ENCODE data around the gene SLC25A34.

Gene SLC25A34

DNA sequence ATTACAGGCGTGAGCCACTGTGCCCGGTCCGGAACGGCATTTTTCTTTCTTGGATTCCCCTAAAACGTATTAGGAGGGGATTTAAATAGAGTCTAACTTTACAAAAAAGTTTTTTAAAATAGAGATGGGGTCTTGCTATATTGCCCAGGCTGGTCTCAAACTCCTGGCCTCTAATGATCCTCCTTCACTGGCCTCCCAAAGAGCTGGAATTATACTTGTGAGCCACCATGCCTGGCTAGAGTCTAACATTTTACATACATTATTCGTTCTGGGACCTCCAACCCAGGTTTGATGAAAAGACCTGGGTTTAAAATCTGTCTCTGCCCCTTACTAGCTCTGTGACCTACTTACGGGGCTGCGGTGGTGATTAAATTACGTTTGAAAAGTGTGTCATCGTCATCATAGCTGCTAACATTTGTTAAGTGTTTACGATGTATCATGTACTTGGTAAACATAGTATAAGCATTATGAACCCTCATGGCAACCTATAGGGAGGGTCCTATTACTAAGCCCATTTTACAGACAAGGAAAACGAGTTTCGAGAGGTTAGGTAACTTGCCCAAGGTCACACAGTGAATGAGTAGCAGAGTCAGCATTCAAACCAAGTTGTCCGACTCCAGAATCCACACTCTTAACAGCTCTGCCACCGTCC is 27.4 kb upstream of the SLC25A34 start:
- no peak overlapping the region for H3K4me3 ChIP-seq (ENCODE audit: severe bottlenecking)
- ATAC-seq (ENCODE audit: low read depth) (no peak), DNase-seq (ENCODE audit: low spot score) (no peak)
- H3K27me3 ChIP-seq (ENCODE audit: insufficient read depth, poor library complexity, severe bottlenecking), result no peaks in the 10 kb centered on the region
- H3K27ac ChIP-seq (ENCODE audit: poor library complexity, severe bottlenecking), result no peak overlapping the region
- H3K4me1 ChIP-seq (ENCODE audit: insufficient read depth, poor library complexity, severe bottlenecking), result peaks cover under 1% of the 10 kb centered on the region
- TF ChIP-seq CTCF (IDR thresholded peaks at IDR 0.05; ENCODE audit: poor library complexity, severe bottlenecking), result no peak
- H3K9me3 ChIP-seq (ENCODE audit: severe bottlenecking), result no peaks in the 10 kb centered on the region
- H3K36me3 ChIP-seq (ENCODE audit: low read depth), result peaks cover 6% of the 10 kb centered on the region; the same call in 1 of the 2 replicates

DNA sequence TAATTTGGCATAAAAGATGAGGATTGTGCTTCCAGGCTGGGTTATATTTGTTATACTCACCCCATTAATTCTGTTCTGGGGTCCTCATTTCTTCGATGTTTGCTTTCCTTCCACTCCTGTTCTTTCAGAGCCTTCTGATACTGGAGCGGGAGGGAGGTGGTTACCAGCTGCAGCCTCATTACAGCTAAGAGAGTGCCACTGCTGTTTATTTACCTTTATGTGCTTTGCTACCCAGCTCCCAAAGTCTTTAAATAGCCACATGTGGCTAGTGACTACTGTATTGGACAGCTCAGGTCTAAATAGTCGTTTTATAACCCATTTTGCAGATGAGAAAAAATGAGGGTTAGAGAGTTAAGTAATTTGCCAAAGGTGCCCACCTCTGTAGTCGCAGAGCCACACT is 26.8 kb upstream of the SLC25A34 start:
- no peaks in the 10 kb centered on the region for H3K4me1 ChIP-seq (ENCODE audit: insufficient read depth, poor library complexity, severe bottlenecking)
- no peak for ATAC-seq (ENCODE audit: low read depth)
- H3K36me3 ChIP-seq (ENCODE audit: low read depth), result peaks cover 6% of the 10 kb centered on the region; the same call in 1 of the 2 replicates
- no peaks in the 10 kb centered on the region for H3K9me3 ChIP-seq (ENCODE audit: severe bottlenecking)
- no peak overlapping the region for H3K27ac ChIP-seq (ENCODE audit: poor library complexity, severe bottlenecking)
- no peak for TF ChIP-seq CTCF (IDR thresholded peaks at IDR 0.05; ENCODE audit: poor library complexity, severe bottlenecking)
- H3K4me3 ChIP-seq (ENCODE audit: severe bottlenecking), result no peak overlapping the region
- no peak for DNase-seq (ENCODE audit: low spot score)
- no peaks in the 10 kb centered on the region for H3K27me3 ChIP-seq (ENCODE audit: insufficient read depth, poor library complexity, severe bottlenecking)

- Histone ChIP-seq H3K27ac (ENCODE audit: poor library complexity, severe bottlenecking) (no peak overlapping the region), H3K27me3 (ENCODE audit: insufficient read depth, poor library complexity, severe bottlenecking) (no peaks in the 10 kb centered on the region), H3K36me3 (ENCODE audit: low read depth) (0 out of 2 replicates have a peak, but pooled peaks cover 10% of the 10 kb centered on the region), H3K4me1 (ENCODE audit: insufficient read depth, poor library complexity, severe bottlenecking) (no peaks in the 10 kb centered on the region), H3K4me3 (ENCODE audit: severe bottlenecking) (no peak overlapping the region), H3K9me3 (ENCODE audit: severe bottlenecking) (no peaks in the 10 kb centered on the region)
- no peak for TF ChIP-seq CTCF (IDR thresholded peaks at IDR 0.05; ENCODE audit: poor library complexity, severe bottlenecking)
- ATAC-seq (ENCODE audit: low read depth) (no peak), DNase-seq (ENCODE audit: low spot score) (no peak)
These were observed 23.9 kb upstream of the SLC25A34 start for GRCh38 chr1:15712168-15712567.

- H3K9me3 ChIP-seq (ENCODE audit: severe bottlenecking), result no peaks in the 10 kb centered on the region
- TF ChIP-seq CTCF (IDR thresholded peaks at IDR 0.05; ENCODE audit: poor library complexity, severe bottlenecking), result no peak
- no peak for DNase-seq (ENCODE audit: low spot score)
- no peak overlapping the region for H3K27ac ChIP-seq (ENCODE audit: poor library complexity, severe bottlenecking)
- no peaks in the 10 kb centered on the region for H3K27me3 ChIP-seq (ENCODE audit: insufficient read depth, poor library complexity, severe bottlenecking)
- peaks cover 17% of the 10 kb centered on the region; the same call in 1 of the 2 replicates for H3K36me3 ChIP-seq (ENCODE audit: low read depth)
- no peak overlapping the region for H3K4me3 ChIP-seq (ENCODE audit: severe bottlenecking)
- no peak for ATAC-seq (ENCODE audit: low read depth)
- no peaks in the 10 kb centered on the region for H3K4me1 ChIP-seq (ENCODE audit: insufficient read depth, poor library complexity, severe bottlenecking)
These were observed 21.5 kb upstream of the SLC25A34 start for GRCh38 chr1:15714406-15715136.

Data from RWPE2 (cell line).